Astrocyte of the hippocampus (primary cell): ENCODE results near the gene PEX5L.

Source experiments
- DNase-seq: peaks from one replicate; pipeline ENCODE4 v3.0.0; 2011; ENCODE audit warnings: low read depth, low spot score

The PEX5L gene

DNA sequence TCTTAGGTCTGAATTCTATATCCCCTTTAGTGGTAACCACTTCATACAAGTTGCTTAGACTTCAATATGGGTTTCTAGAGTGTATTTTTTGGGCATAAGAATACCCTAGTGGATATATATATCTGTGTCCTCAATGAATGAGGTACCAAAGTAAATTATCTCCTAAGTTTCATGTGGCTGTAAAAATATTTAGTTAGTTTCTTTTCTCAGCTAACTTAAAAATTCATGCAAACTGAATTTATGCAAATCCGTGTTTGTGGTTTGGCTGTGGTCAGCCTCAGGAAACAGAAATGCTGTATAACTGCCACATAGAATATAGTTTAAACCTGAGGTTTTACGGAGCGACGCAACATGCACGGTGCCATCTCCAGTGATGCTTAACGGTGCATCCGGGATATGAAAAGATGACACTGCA is 80.3 kb downstream of the PEX5L start:
- DNase-seq, result peak; percentile 32

DNA sequence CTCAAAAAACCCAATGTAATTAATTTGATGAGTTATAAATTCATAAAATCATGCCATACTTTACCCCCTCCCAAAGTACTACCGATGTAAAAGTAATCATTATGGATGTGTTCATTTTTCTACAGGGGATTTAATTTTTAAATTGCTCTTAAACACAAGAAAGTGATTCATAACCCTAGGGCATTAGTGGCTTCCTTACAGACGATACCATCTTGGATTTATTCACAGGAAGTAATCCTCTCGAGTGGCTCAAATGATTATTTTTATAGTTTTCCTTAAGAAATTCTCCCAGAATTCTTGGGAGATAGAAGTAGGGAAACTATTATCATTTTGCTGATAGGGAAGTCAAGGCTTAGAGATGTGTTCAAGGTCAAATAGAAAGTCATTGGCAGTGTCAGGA is 80.9 kb downstream of the PEX5L start:
- no peak for DNase-seq

DNA sequence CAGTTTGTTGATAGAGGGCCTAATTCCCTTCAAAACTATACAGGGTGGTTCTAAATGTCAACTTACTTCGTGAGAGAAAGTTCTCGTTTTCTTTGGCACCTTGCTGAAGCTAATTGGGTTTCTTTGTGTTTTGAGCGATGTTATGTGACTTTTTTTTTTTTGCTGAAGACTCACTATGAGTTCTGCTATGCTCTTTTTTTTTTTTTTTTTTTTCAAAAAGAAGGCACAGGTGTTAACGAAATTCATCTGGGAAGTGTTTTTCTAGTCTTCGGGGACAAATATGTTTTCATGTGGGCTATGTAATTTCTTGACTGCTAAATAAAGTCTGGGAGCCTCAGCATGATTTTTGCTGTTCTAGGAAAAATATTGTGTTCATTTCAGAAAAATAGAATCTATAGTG is 81.5 kb downstream of the PEX5L start:
- DNase-seq, result no peak

DNA sequence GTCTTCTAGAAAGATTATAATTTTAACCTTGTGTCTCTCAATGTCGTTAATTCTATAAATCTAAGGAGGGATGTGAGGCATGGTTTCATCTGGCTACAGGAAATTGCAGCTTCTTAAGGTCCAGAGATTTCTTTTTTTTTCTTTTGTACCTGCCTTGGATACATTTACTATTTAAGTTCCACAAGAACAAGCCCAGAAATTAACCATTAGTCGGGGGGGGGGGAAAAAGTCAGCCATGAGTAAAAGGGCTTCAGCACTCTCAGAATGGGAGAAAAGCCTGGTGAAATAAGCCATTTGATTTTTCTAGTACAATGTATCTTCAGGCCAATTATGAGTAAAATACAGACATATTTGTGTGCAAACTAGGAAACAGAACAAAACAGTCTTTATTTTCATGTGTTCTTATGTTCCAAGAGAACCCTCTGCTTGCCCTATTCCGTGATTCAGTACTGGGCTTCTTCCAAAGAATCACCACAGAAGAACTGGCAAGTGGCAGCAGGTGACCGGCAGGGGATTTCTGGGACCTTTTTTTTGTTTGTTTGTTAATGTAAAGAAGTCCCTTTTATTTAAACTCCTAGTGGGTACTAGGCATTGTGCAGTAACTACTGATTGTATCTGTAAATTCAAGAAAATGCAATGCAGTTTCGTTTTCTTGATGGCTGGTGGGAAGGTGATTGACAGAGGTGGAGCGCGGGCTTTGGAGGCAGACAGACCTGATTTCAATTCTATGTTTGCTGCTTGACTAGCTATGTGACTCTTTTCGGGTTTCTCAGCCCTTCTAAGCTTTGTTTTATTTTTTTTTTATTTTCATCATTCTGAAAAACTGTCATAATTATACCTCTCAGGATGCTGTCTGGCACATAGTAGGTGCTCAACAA is 82.5 kb downstream of the PEX5L start:
- peak; percentile 9 for DNase-seq

DNA sequence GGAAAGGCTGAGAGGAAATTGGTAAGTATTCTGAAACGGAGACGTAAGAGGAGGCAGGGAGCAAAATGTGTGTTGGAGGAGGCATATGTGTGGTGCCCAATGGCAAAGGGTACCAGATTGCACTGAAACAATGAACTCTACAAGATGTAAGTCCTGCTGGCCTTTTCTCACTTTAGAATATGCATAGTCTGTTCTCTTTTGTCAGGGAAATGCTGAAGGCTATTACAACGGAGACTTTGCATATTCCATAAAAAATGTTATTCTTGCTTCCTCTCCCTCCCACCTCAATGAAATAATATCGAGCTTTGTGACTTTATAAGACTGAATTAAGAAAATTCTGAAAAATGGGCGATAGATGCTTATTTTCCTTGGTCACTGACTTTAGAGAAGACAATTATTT is 85.9 kb downstream of the PEX5L start:
- DNase-seq, result no peak

DNA sequence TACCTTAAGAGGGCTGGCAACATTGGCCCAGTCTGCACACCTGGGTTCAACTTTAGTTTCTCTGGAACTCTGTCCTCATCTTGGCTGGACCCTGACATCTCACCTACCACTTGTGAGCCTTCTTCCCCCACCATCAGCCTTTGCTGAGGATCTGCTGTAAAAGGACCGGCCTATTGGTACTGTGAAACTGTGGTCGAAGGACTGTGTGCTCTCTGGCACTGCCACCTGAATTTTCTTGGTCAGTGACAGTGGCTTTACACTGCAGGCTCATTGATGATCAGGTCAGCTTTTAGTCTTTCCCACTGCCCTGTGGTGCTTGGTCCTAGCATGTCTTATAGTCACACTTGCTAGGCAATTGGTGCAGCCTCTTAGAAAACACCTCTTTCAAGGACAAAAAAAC is 86.9 kb downstream of the PEX5L start:
- no peak for DNase-seq

DNA sequence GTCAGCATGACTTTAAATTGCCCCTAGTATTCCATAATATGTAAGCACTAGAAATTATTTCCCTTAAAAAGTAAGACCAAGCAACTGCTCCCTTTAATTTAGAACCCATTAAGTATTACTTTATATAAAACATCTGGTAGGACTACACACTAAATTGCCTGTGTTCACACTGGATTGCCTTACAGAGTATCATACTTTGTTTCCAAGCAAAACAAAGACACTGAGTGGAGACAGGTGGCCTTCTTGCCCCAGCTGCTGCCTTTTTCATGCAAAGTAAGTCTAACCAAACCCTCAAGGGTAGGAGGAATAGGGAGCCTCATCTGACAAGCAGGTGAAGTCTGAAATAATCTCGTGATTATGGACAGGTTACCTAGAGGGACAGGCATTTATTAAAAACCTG is 87.3 kb downstream of the PEX5L start:
- DNase-seq, result no peak

DNA sequence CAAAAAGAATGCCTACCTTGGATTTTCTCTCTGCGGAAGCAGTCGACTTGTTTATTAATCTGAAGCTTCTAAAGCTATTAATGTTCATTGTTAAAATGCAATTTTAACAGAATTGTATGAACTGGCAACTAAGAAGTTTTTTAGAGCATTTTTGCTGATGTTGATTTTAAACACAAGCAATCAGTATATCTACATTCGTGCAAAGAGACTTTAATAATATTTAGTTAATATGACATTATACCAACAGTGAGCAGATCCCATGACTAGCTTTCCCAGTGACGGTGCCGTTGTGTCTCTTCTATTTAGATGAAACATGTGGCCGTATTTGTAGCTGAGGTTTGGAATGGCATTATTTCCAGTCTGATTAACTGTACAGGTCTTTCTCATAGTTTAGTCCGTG is 88.0 kb downstream of the PEX5L start:
- no peak for DNase-seq

DNA sequence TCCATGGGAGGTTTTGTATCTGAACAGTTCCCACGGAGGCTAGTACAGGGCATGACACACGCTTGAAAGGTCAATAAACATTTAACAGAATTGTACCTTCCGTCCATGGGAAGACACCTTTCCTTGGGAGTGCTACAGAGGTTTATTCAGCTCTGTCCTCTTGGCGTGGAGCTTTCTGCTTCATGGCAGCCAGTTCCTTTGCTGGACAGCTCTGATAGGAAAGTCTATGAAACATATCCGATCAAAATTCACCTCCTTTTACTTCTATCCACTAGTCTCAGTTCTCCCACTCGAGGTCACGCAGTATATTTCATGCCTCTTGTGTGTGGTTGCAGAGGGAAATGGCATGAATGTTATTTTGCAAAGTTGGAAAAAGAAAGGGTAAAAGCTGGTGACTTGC is 91.2 kb downstream of the PEX5L start:
- no peak for DNase-seq

DNA sequence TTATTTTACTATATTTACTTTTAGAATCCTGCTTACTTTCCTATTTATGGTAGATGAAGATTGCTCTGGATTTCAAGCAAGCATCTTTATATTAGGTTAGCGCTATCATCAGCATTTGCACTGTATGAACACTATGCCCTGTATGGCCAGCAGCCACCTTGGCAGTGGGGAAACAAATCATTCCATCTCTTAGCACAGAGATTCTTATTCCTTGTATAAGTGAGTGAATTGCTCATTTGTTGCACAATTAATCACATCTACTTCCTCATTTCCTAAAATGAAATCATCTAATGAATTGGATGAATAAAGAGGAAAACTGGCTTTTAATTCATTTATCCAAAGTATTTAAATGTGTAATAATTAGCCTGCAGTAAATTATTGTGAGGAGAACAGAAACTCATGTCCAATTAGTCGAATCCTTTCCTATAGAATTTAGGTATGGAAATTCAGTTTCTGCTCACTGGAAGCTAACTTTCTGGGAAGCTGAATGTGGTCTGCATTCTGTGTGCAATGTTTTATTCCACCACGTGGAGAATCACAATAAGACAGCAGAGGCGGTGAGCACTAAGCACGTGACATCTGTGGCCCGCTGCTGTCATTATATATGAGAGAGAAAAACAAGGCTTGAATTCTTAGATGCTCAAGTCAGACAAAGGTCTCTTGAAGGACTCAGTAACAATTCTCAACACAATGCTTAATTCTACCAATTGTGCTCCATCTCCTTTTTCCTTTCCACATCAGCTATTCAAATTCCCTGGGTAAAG is 93.4 kb downstream of the PEX5L start:
- DNase-seq, result peak; percentile 6

DNA sequence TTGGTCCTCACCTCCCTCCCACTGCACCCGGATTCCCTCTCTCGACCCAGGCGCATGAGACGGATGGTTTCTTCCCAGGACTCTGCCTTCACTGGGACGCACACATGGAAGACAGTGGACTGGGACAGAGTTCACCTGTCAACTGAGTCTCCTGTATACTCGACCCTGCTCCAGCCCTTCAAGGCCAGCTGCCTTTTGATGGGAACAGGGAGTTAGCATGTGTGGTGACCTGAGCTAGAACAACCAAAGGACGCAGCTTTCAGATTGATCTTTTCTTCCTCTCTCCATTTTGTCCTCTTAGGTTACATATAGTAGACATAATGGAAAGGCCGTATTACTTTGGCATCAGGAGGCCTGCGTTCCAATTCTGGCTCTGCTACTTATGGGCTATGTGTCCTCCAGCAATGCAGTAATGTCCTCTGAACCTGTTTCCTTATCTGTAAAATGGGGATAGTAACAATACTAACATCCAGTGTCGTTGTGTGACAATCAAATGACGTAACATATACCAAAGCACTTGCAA is 94.1 kb downstream of the PEX5L start:
- DNase-seq, result no peak

DNA sequence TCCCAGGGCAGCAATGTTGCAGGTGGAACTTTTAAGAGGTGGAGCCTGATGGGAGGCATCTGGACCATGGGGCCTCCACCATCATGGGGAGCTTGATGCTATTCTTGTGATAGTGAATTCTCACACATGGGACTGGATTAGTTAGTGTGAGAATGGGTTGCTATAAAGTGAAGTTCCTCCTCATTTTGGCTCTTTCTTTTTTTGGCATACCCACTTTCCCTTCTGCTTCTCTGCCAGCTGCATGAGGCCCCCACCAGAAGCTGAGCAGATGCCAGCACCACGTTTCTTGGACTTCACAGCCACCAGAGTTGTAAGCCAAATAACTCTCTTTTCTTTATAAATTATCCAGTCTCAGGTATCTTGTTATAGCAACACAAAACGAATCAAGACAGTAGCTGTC is 101.0 kb downstream of the PEX5L start:
- no peak for DNase-seq

DNA sequence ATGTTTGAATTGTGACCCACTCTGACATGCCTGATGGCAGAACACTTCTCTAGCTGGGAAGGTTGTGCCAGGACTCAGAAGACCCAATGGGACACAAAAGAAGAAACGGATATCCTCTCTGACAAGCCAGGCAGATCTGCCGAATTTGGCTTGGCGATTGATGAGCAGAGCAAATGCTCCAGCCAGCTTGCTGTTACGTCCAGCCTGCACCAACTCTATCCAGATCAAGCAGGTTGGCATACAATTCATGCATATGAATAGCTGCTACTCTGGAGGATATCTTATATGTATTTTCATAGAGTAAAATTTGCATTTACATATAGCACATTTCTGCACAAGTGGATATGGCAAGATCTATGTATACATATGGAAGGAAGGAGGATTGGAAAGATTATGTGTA is 102.8 kb downstream of the PEX5L start:
- DNase-seq, result no peak

DNA sequence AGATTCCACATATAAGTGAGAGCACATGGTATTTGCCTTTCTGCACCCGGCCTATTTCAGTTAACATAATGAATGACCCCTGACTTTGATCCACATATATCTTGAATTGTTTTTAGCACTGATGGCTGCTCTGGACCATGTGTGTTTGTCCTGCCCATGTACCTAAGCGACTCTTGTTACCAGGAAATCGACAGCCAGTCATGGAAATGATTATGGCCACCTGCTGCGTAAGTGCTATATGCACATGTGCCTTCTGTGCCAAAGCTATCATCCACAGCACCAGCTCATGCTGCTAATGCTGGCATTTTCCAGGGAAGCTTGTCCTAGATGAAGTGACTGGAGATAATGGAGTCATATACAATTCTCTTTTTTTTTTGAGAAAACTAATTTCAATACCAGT is 103.7 kb downstream of the PEX5L start:
- no peak for DNase-seq

DNA sequence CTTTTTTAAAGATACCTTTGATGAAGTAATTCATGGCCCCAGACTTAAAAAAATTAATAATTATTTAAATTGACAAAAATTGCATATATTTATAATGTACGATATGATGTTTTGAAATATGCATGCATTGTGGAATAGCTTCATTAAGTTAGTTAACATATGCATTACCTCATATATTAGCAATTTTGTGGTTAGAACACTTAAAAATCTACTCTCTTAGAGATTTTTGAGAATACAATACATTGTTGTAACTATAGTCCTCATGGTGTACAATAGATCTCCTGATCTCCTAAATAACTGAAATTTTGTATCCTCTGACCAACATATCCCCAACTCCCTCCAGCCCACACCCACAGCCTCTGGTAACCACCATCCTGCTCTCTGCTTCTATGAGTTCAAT is 104.1 kb downstream of the PEX5L start:
- DNase-seq, result no peak

DNA sequence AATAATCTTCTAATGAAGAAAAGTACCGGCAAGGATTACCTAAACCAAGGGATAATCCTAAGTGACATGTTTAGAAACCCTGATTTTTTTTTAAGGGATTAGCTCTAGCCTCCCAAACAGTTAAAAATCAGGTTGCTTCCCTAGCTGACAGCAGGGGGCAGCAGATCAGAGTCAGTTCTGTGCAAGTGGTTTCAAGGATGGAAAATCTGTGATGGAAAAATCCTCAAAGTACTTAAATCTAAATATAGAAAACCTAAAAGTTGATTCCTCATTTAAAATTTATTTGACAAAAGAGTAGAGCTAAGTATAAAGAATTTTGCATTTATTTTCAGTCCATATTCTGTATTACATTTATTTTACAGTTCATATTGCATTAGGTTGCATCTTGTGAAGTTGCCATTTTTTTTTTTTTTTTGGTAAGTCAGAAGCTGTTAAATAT is 107.6 kb downstream of the PEX5L start:
- DNase-seq, result peak; percentile 77

DNA sequence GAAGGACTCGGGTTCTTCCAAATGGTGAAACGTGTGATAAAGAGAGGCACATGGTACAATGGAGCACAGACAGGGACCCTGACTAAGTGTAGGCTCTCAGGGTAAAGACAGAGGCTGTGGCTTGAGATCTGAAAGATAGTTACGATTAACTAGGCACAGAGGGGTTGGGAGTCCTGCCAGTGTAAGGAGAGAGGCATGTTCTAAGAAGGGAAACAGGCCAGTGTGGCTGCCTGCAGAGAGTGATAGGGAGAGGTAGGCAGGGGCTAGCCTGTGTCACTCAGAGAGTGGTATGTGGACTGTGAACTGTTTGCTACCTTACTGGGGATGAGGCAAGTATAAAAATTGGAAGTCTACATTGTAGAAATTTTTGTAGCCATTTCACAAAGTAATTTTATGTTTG is 109.5 kb downstream of the PEX5L start:
- DNase-seq, result no peak

DNA sequence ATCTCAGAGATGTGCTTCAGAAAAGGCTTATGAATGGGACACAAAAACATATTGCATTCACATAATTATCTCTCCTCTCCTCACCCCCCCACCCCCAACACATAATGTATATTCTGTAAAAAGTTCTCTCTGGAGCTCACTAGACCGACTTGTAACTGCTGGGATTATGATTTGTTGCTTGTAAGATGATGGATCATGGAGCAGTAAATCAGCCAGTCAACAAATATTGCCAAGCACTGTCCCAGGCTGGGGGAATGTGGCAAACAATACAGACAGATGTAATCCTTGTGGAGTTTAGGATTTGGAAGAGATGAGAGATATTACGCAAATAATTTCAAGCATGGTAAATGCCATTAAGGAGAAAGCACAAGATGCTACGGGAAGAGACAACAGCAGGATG is 114.8 kb downstream of the PEX5L start:
- DNase-seq, result no peak

DNA sequence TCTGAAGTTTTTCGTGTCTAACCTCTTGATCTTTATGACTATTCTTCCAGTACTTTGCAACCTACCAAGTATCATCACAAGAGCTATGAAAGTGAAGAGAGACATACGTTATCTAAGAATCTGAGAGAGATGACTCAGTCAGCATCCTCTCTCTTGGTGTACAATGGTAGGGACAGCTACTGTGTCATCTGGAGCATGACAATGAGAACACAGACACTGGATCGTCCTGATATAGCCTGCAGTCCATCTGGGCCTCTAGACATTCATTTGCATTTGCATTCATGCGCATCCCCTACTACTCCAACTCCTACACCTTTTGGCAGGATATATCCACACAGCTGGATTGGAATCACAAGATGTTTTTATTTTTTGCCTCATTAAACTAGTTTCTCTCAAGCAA is 115.2 kb downstream of the PEX5L start:
- no peak for DNase-seq

DNA sequence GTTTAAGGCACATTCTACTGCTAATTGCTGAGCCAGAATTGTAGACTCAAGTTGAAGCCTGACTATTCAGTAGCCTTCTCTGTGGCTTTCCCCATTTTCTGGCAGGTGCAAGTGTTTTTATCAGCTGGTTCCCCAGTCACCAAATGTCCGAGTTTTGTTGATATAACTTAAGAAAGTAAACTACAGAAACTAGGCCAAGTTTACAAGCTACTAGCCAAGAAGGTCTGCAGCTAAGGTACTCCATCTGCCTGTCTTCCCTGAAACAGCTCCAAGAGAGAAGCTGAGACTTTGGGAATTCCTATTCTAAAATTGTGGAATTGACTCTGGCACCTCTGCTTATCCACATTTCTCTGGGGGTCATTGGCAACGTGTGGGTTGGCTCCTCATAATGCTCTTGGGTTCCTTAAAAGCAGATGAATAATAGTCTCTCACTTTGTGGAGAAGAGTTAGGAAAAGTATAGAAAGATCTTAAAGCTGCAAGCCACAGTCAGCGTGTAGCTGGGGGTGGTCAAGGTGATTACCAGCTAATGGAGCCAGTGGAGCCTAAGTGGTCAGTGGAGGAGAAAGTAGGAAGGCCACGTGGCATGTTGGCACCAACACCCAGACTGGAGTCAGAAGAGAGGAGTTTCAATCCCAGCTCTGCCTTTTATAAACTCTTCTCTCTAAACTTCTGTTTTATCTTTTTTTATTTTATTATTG is 128.8 kb downstream of the PEX5L start:
- no peak for DNase-seq

DNA sequence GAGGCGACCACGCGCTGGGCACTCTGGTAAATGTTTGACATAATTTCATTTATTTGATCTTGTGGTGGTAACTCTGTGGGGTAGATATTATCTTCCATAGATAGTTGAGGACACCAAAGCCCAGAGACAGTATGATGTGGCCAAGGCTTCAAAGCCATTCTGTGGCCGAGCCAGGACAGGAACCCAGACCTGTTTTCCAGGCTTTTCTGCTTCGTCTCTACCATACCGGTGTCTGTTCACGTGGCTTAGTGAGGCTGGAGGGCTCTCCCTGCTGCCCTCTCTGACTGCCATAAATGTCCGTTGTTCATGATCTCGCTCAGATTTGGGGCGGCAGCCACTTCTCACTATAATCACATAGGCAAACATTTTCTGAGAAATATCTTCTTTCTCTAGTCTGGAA is 134.7 kb downstream of the PEX5L start:
- DNase-seq, result no peak

DNA sequence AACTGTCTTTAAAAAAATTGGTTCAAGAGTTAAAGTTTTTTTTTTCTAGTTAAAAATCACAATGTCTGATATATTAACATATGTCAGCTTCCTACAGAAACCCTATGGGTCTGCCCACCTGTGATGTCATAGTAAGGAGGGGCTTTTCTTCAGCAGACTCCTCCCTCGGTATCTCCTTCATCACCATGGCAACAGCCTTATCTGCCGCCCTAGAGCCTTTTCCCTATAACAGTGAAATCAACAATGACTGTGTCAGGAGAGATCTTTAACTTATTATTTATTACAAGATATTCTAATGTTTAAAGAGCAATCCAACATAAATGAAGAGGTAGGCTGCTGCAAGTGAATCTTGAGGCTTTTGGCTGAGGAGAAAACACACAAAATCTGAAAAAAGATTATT is 138.7 kb downstream of the PEX5L start:
- peak; percentile 23 for DNase-seq
